ENCODE measurements around the gene EHMT2. TPM values are rescaled to one million over a fixed set of nuclear protein-coding genes. Genes with fewer than 3 reads are reported as not detected.

The EHMT2 gene
- total and polyA plus RNA-seq, 2 of the 13 experiments (the other 11 are each of a cell fraction or from before 2014, with no cell fraction given), result 55.2 to 69.2 TPM

DNA sequence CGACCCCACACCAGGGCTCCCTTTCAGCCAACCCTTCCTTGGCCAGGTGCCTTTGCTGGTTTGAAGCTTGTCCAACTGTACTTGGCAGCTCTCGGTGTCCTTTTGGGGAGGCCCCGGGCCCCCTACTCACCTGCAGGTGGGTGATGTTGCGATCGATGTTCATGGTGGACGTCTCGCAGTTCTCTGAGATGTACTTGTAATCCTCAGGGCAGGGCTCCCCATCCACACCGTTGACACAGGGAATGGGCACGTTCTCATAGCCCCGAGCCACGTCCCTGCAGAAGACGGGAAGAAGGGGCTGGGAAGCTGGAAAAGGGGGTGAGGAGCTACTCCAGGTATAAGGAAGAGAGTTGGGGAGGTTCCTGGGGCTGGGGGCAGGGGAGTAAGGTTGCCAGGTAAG is 13.8 kb downstream of the EHMT2 start:
- no peak overlapping the region for H2AFZ ChIP-seq (ENCODE audit: low read length)
- no peak for DNase-seq (ENCODE audit: low spot score)
- no peaks in the 10 kb centered on the region for H4K20me1 ChIP-seq (ENCODE audit: insufficient read depth, low read length)
- no TSS peak for BruUV-seq (replicated peaks)
- H3K9ac ChIP-seq (ENCODE audit: insufficient read depth, low read depth, low read length), result no peak overlapping the region
- ChIA-PET CTCF (ENCODE audit: low intra/inter-chr PET ratio, low total read pairs) (no interaction called here), POLR2A (interaction anchor here (1.0 to 1.5 kb wide), 4 partner anchors 8 to 47 kb away, joined by 3 to 5 read pairs (median 4); partner anchors contain the start of genes NEU1 and ZBTB12)
- no peaks in the 10 kb centered on the region for H3K79me2 ChIP-seq (ENCODE audit: insufficient read depth, low read length)
- TF ChIP-seq POLR2A (IDR thresholded peaks at IDR 0.05; ENCODE audit: insufficient read depth in 1 of 2, low read depth in 2 of 2, low read length in 2 of 2), result 0 out of 4 replicates have a peak, but pooled peaks of 1 of the 2 experiments have one; percentile 4
- no peak for TF ChIP-seq STAT5B (CRISPR knock-in tag; IDR thresholded peaks at IDR 0.05)
- no peak overlapping the region for H3K4me2 ChIP-seq (ENCODE audit: low read depth, low read length)
- H3K27ac ChIP-seq (ENCODE audit: extremely low read length, insufficient read depth, low read length), result no peak overlapping the region
- in situ Hi-C loops (cut with HindIII; ENCODE audit: extremely low pct_ligation_motif_present, low pct_unique_long_range_greater_than_20kb), result no loop called here
- no peaks in the 10 kb centered on the region for H3K27me3 ChIP-seq (ENCODE audit: control insufficient read depth in 1 of 2, insufficient read depth in 2 of 2, low read length in 2 of 2)
- intact Hi-C loops (cut with micrococcal nuclease; ENCODE audit: unreplicated experiment), result no loop called here
- H3K4me3 ChIP-seq (replicated peaks in 1 of 3; ENCODE audit: insufficient read depth in 1 of 3, low read depth in 2 of 3, low read length in 3 of 3), result no peak overlapping the region
- ATAC-seq, result no peak
- no peaks in the 10 kb centered on the region for H3K9me3 ChIP-seq (ENCODE audit: low read length)
- H3K4me1 ChIP-seq (ENCODE audit: insufficient read depth, low read length), result peaks cover under 1% of the 10 kb centered on the region; the same call in 1 of the 2 replicates
- H3K36me3 ChIP-seq (replicated peaks in 1 of 2; ENCODE audit: control insufficient read depth in 1 of 2, insufficient read depth in 2 of 2, low read length in 2 of 2), result peaks cover 54 to 85% of the 10 kb centered on the region in 2 experiments
- WGBS (ENCODE audit: low lambda C conversion rate), result 97% methylated on average over 12 of the region's 12 CpGs
- FAIRE-seq, result no peak

DNA sequence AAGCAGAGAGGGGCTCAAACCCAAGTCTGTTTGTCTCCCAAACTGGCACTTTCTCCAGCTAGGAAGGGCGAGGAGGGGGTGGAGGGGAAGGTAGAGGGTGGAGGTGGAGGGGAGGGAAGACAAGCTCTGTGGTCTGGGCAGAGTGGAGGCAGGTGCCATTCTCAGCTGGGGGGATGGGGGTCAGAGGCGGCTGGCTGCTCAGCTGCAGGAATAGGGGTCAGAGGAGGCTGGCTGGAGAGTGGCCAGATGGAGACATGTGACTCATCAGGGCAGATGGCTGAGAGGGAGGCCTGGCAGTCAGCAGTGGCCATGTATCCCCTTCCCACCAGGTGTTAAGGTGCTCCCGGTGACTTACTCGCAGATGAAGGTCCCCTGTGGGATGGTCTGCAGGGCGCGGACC is 15.2 kb downstream of the EHMT2 start:
- no peak overlapping the region for H2AFZ ChIP-seq (ENCODE audit: low read length)
- peaks cover 14% of the 10 kb centered on the region for H3K4me1 ChIP-seq (ENCODE audit: insufficient read depth, low read length)
- H3K79me2 ChIP-seq (ENCODE audit: insufficient read depth, low read length), result no peaks in the 10 kb centered on the region
- H3K27me3 ChIP-seq (ENCODE audit: control insufficient read depth in 1 of 2, insufficient read depth in 2 of 2, low read length in 2 of 2), result no peaks in the 10 kb centered on the region
- intact Hi-C loops (cut with micrococcal nuclease; ENCODE audit: unreplicated experiment), result no loop called here
- no peak for DNase-seq (ENCODE audit: low spot score)
- TF ChIP-seq KDM2A (CRISPR knock-in tag; IDR thresholded peaks at IDR 0.05; ENCODE audit: borderline replicate concordance, low read depth), result no peak
- 0 out of 2 replicates have a peak, but pooled peaks have one; percentile 57 for TF ChIP-seq PCBP1 (IDR thresholded peaks at IDR 0.05; ENCODE audit: borderline replicate concordance, low read depth, low read length)
- TF ChIP-seq NCOA2 (CRISPR knock-in tag; IDR thresholded peaks at IDR 0.05), result no peak
- TF ChIP-seq, protein P1, sequence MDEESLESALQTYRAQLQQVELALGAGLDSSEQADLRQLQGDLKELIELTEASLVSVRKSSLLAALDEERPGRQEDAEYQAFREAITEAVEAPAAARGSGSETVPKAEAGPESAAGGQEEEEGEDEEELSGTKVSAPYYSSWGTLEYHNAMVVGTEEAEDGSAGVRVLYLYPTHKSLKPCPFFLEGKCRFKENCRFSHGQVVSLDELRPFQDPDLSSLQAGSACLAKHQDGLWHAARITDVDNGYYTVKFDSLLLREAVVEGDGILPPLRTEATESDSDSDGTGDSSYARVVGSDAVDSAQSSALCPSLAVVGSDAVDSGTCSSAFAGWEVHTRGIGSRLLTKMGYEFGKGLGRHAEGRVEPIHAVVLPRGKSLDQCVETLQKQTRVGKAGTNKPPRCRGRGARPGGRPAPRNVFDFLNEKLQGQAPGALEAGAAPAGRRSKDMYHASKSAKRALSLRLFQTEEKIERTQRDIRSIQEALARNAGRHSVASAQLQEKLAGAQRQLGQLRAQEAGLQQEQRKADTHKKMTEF (CRISPR knock-in tag; IDR thresholded peaks at IDR 0.05), result no peak
- no peak for TF ChIP-seq CBX5 (CRISPR knock-in tag; IDR thresholded peaks at IDR 0.05; ENCODE audit: borderline replicate concordance)
- peak; percentile 25 for TF ChIP-seq AGO2 (optimal IDR thresholded peaks at IDR 0.05; ENCODE audit: low read depth, low read length)
- no peak for TF ChIP-seq ETV6 (CRISPR knock-in tag; conservative IDR thresholded peaks at IDR 0.05)
- ATAC-seq, result no peak
- no peak overlapping the region for H3K9ac ChIP-seq (ENCODE audit: insufficient read depth, low read depth, low read length)
- no peak for FAIRE-seq
- H3K4me3 ChIP-seq (replicated peaks in 1 of 3; ENCODE audit: insufficient read depth in 1 of 3, low read depth in 2 of 3, low read length in 3 of 3), result no peak overlapping the region
- no peaks in the 10 kb centered on the region for H4K20me1 ChIP-seq (ENCODE audit: insufficient read depth, low read length)
- CTCF ChIA-PET (ENCODE audit: low intra/inter-chr PET ratio, low total read pairs), result no interaction called here
- in situ Hi-C loops (cut with HindIII; ENCODE audit: extremely low pct_ligation_motif_present, low pct_unique_long_range_greater_than_20kb), result no loop called here
- POLR2A ChIA-PET, result interaction anchor here (0.7 to 0.8 kb wide), 2 partner anchors 17 to 20 kb away, joined by 4 read pairs; partner anchors contain the start of gene NEU1
- H3K36me3 ChIP-seq (replicated peaks in 1 of 2; ENCODE audit: control insufficient read depth in 1 of 2, insufficient read depth in 2 of 2, low read length in 2 of 2), result peaks cover 41 to 71% of the 10 kb centered on the region in 2 experiments
- 98% methylated on average over 6 of the region's 6 CpGs for WGBS (ENCODE audit: low lambda C conversion rate)
- H3K4me2 ChIP-seq (ENCODE audit: low read depth, low read length), result no peak overlapping the region
- no peaks in the 10 kb centered on the region for H3K9me3 ChIP-seq (ENCODE audit: low read length)
- H3K27ac ChIP-seq (ENCODE audit: extremely low read length, insufficient read depth, low read length), result no peak overlapping the region
- BruUV-seq (replicated peaks), result no TSS peak

Measured in HepG2 (cell line).